HCT116 (cell line): Measurements from ENCODE around the gene CDK14.

Experiments
- ELF1 ChIP-seq: IDR thresholded peaks from 2 replicates; pipeline ENCODE4 v1.6.1; 2012; ENCODE audit warnings: low read depth, borderline replicate concordance
- EZH2 ChIP-seq: fragments of 200-600 bp; sonication (generic); IDR thresholded peaks from 2 replicates; pipeline ENCODE4 v1.6.1; 2017; ENCODE audit warnings: antibody characterized with exemption, mixed run types
- EZH2phosphoT487 ChIP-seq: fragments of 200-600 bp; IDR thresholded peaks from 2 replicates; pipeline ENCODE4 v1.6.1; 2018; ENCODE audit warnings: antibody characterized with exemption, borderline replicate concordance
- JUND ChIP-seq: IDR thresholded peaks from 2 replicates; pipeline ENCODE4 v1.6.1; 2012
- POLR2A ChIP-seq: IDR thresholded peaks from 2 replicates; pipeline ENCODE4 v1.7.0; 2011; ENCODE audit warnings: borderline replicate concordance; ENCODE audit not compliant: insufficient read depth, insufficient read length; ENCODE audit errors: extremely low read depth
- POLR2AphosphoS5 ChIP-seq: IDR thresholded peaks from 2 replicates; pipeline ENCODE4 v1.6.1; 2011; ENCODE audit warnings: mild to moderate bottlenecking, low read depth, low read length, moderate library complexity
- RAD21 ChIP-seq: IDR thresholded peaks from 2 replicates; pipeline ENCODE4 v1.6.1; 2012; ENCODE audit warnings: low read depth, mild to moderate bottlenecking
- ZNF274 ChIP-seq: fragments of 200-500 bp; sonication (Bioruptor generic); IDR thresholded peaks from 2 replicates; pipeline ENCODE4 v1.6.1; 2014; ENCODE audit warnings: mild to moderate bottlenecking, low read depth, low read length, inconsistent platforms
- TF ChIP-seq, protein P1 (sequence below), 3 experiments: fragments of 200-600 bp in 1 of 3; sonication (generic) in 1 of 3; IDR thresholded peaks in 2 of 3; conservative IDR thresholded peaks in 1 of 3; 2 replicates each; pipeline ENCODE4 v1.5.1; 2012 to 2017; ENCODE audit warnings: low read depth in 2 of 3, low read length in 2 of 3, antibody characterized with exemption in 1 of 3, borderline replicate concordance in 1 of 3, control low read depth in 1 of 3, mild to moderate bottlenecking in 1 of 3, mixed read lengths in 1 of 3, mixed run types in 1 of 3, moderate library complexity in 1 of 3; ENCODE audit not compliant: insufficient read depth in 1 of 3
- TF ChIP-seq, protein P2 (sequence below): IDR thresholded peaks from 2 replicates; pipeline ENCODE4 v1.6.1; 2012
- TF ChIP-seq, protein P3 (sequence below): IDR thresholded peaks from 2 replicates; pipeline ENCODE4 v1.6.1; 2012
- TF ChIP-seq, protein P4 (sequence below): IDR thresholded peaks from 2 replicates; pipeline ENCODE4 v1.6.1; 2011; ENCODE audit warnings: mild to moderate bottlenecking, low read length, moderate library complexity; ENCODE audit not compliant: insufficient replicate concordance; ENCODE audit errors: extremely low read depth

DNA sequence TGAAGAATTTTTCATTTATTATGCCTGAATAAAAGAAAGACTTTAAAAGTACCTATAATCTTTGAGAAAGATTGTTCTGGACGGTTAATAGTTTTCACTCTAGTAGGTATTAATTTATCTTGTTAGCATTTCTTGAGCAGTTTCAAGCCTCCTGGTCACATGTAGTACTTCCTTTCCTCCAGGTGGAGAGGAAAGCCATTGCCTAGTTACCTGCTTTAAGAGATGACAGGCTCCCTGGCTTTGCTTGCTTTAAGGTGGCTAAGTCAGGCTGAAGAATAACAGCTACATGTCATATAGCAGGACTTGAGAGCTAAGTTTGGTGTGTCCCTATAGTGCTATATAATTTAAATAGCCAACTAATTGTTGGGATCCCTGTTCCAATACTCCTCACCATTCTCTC lies 160.2 kb downstream of the CDK14 start:
- TF ChIP-seq, protein P1, sequence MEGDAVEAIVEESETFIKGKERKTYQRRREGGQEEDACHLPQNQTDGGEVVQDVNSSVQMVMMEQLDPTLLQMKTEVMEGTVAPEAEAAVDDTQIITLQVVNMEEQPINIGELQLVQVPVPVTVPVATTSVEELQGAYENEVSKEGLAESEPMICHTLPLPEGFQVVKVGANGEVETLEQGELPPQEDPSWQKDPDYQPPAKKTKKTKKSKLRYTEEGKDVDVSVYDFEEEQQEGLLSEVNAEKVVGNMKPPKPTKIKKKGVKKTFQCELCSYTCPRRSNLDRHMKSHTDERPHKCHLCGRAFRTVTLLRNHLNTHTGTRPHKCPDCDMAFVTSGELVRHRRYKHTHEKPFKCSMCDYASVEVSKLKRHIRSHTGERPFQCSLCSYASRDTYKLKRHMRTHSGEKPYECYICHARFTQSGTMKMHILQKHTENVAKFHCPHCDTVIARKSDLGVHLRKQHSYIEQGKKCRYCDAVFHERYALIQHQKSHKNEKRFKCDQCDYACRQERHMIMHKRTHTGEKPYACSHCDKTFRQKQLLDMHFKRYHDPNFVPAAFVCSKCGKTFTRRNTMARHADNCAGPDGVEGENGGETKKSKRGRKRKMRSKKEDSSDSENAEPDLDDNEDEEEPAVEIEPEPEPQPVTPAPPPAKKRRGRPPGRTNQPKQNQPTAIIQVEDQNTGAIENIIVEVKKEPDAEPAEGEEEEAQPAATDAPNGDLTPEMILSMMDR (IDR thresholded peaks at IDR 0.05 in 2 of 3, conservative IDR thresholded peaks at IDR 0.05 in 1 of 3; ENCODE audit: borderline replicate concordance in 1 of 3, insufficient read depth in 1 of 3, low read depth in 2 of 3, low read length in 2 of 3) = no peak
- no peak for TF ChIP-seq JUND
- TF ChIP-seq, protein P2, sequence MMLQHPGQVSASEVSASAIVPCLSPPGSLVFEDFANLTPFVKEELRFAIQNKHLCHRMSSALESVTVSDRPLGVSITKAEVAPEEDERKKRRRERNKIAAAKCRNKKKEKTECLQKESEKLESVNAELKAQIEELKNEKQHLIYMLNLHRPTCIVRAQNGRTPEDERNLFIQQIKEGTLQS = no peak
- no peak for TF ChIP-seq POLR2A
- no peak for TF ChIP-seq EZH2
- no peak for TF ChIP-seq ELF1
- no peak for TF ChIP-seq EZH2phosphoT487
- TF ChIP-seq, protein P3, sequence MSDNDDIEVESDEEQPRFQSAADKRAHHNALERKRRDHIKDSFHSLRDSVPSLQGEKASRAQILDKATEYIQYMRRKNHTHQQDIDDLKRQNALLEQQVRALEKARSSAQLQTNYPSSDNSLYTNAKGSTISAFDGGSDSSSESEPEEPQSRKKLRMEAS = no peak
- TF ChIP-seq ZNF274 = no peak
- TF ChIP-seq, protein P4, sequence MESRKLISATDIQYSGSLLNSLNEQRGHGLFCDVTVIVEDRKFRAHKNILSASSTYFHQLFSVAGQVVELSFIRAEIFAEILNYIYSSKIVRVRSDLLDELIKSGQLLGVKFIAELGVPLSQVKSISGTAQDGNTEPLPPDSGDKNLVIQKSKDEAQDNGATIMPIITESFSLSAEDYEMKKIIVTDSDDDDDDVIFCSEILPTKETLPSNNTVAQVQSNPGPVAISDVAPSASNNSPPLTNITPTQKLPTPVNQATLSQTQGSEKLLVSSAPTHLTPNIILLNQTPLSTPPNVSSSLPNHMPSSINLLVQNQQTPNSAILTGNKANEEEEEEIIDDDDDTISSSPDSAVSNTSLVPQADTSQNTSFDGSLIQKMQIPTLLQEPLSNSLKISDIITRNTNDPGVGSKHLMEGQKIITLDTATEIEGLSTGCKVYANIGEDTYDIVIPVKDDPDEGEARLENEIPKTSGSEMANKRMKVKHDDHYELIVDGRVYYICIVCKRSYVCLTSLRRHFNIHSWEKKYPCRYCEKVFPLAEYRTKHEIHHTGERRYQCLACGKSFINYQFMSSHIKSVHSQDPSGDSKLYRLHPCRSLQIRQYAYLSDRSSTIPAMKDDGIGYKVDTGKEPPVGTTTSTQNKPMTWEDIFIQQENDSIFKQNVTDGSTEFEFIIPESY = no peak
- no peak for TF ChIP-seq POLR2AphosphoS5
- TF ChIP-seq RAD21 = no peak
